ENCODE results near the gene AGPAT2.

AGPAT2 gene

GRCh38 chr9:136671646-136672430 is 15.4 kb downstream of the AGPAT2 start:
- no peaks in the 10 kb centered on the region for H3K36me3 ChIP-seq (replicated peaks; ENCODE audit: low read depth, low read length)
- no peaks in the 10 kb centered on the region for H4K20me1 ChIP-seq (ENCODE audit: insufficient read depth, low read length)
- TF ChIP-seq EZH2phosphoT487 (IDR thresholded peaks at IDR 0.05; ENCODE audit: low read depth) (no peak), CTCF (IDR thresholded peaks at IDR 0.05; ENCODE audit: low read depth, low read length) (peak; percentile 88)
- no peak overlapping the region for H3K4me3 ChIP-seq (ENCODE audit: low read length)
- H3K9me3 ChIP-seq (ENCODE audit: insufficient read depth, low read length): no peaks in the 10 kb centered on the region
- H3K27me3 ChIP-seq (ENCODE audit: low read depth, low read length): peaks cover 26% of the 10 kb centered on the region
- no peaks in the 10 kb centered on the region for H3K79me2 ChIP-seq (ENCODE audit: low read length)
- no peak overlapping the region for H3K27ac ChIP-seq (ENCODE audit: low read length)
- no peak overlapping the region for H3K9ac ChIP-seq (ENCODE audit: low read length)
- no peaks in the 10 kb centered on the region for H3K4me1 ChIP-seq (ENCODE audit: low read length)
- no peak overlapping the region for H3K4me2 ChIP-seq (ENCODE audit: low read length)
- no peak overlapping the region for H2AFZ ChIP-seq (ENCODE audit: low read depth, low read length)

GRCh38 chr9:136671254-136671614 is 16.0 kb downstream of the AGPAT2 start:
- Histone ChIP-seq H2AFZ (ENCODE audit: low read depth, low read length) (no peak overlapping the region), H3K9ac (ENCODE audit: low read length) (no peak overlapping the region), H3K4me1 (ENCODE audit: low read length) (no peaks in the 10 kb centered on the region), H3K4me2 (ENCODE audit: low read length) (no peak overlapping the region), H4K20me1 (ENCODE audit: insufficient read depth, low read length) (no peaks in the 10 kb centered on the region), H3K36me3 (replicated peaks; ENCODE audit: low read depth, low read length) (no peaks in the 10 kb centered on the region), H3K9me3 (ENCODE audit: insufficient read depth, low read length) (no peaks in the 10 kb centered on the region), H3K79me2 (ENCODE audit: low read length) (no peaks in the 10 kb centered on the region), H3K27ac (ENCODE audit: low read length) (no peak overlapping the region), H3K27me3 (ENCODE audit: low read depth, low read length) (peaks cover 31% of the 10 kb centered on the region), H3K4me3 (ENCODE audit: low read length) (no peak overlapping the region)
- TF ChIP-seq CTCF (IDR thresholded peaks at IDR 0.05; ENCODE audit: low read depth, low read length) (no peak), EZH2phosphoT487 (IDR thresholded peaks at IDR 0.05; ENCODE audit: low read depth) (no peak)

GRCh38 chr9:136670576-136671253 is 16.5 kb downstream of the AGPAT2 start:
- no peaks in the 10 kb centered on the region for H3K4me1 ChIP-seq (ENCODE audit: low read length)
- H3K27me3 ChIP-seq (ENCODE audit: low read depth, low read length): peaks cover 31% of the 10 kb centered on the region
- TF ChIP-seq CTCF (IDR thresholded peaks at IDR 0.05; ENCODE audit: low read depth, low read length) (no peak), EZH2phosphoT487 (IDR thresholded peaks at IDR 0.05; ENCODE audit: low read depth) (no peak)
- no peaks in the 10 kb centered on the region for H3K36me3 ChIP-seq (replicated peaks; ENCODE audit: low read depth, low read length)
- no peak overlapping the region for H3K4me3 ChIP-seq (ENCODE audit: low read length)
- no peaks in the 10 kb centered on the region for H3K79me2 ChIP-seq (ENCODE audit: low read length)
- H3K9ac ChIP-seq (ENCODE audit: low read length): no peak overlapping the region
- H3K4me2 ChIP-seq (ENCODE audit: low read length): no peak overlapping the region
- no peaks in the 10 kb centered on the region for H3K9me3 ChIP-seq (ENCODE audit: insufficient read depth, low read length)
- H2AFZ ChIP-seq (ENCODE audit: low read depth, low read length): no peak overlapping the region
- no peaks in the 10 kb centered on the region for H4K20me1 ChIP-seq (ENCODE audit: insufficient read depth, low read length)
- H3K27ac ChIP-seq (ENCODE audit: low read length): no peak overlapping the region

- Histone ChIP-seq H3K79me2 (ENCODE audit: low read length) (no peaks in the 10 kb centered on the region), H4K20me1 (ENCODE audit: insufficient read depth, low read length) (no peaks in the 10 kb centered on the region), H3K27me3 (ENCODE audit: low read depth, low read length) (peaks cover 31% of the 10 kb centered on the region), H3K4me2 (ENCODE audit: low read length) (no peak overlapping the region), H3K4me3 (ENCODE audit: low read length) (no peak overlapping the region), H3K4me1 (ENCODE audit: low read length) (no peaks in the 10 kb centered on the region), H2AFZ (ENCODE audit: low read depth, low read length) (no peak overlapping the region), H3K27ac (ENCODE audit: low read length) (no peak overlapping the region), H3K36me3 (replicated peaks; ENCODE audit: low read depth, low read length) (no peaks in the 10 kb centered on the region), H3K9me3 (ENCODE audit: insufficient read depth, low read length) (no peaks in the 10 kb centered on the region), H3K9ac (ENCODE audit: low read length) (no peak overlapping the region)
- no peak for TF ChIP-seq CTCF (IDR thresholded peaks at IDR 0.05; ENCODE audit: low read depth, low read length)
- no peak for TF ChIP-seq EZH2phosphoT487 (IDR thresholded peaks at IDR 0.05; ENCODE audit: low read depth)
These were observed 17.3 kb downstream of the AGPAT2 start for GRCh38 chr9:136669791-136670464.
